AG09309 (cell line): ENCODE data around the gene CEACAM18.

ENCODE experiments used
- DNase-seq: peaks from one replicate; pipeline ENCODE4 v3.0.0-alpha.2; 2010; ENCODE audit warnings: low read depth
- H3K4me3 ChIP-seq: 2 replicates; pipeline ENCODE4 v1.5.1; 2011; ENCODE audit warnings: mild to moderate bottlenecking, low read depth, low read length, moderate library complexity; ENCODE audit not compliant: control insufficient read depth
- CTCF ChIP-seq: IDR thresholded peaks from 2 replicates; pipeline ENCODE4 v1.5.1; 2011; ENCODE audit warnings: mild to moderate bottlenecking, low read depth, low read length, inconsistent platforms; ENCODE audit not compliant: insufficient read depth, control insufficient read depth; ENCODE audit errors: missing control alignments

CEACAM18 gene

DNA sequence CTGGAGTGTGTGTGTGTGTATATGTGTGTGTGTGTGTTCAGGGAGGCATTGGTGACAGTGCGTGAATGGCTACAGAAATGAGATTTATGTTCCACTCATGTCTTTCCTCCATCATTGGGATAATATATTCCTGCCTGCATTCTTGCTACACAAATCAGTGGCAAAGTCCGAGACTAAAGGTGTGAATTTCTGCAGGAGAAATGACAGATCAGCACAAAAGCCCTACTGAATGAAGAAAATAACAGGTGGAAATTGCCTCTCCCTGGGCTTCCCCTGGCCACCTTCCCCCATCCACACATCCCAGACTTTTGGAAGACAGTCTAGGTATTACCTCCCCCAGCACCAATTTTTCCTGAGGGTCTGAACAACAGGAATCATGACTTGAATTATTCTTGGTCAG lies 43.0 kb downstream of the CEACAM18 start:
- no peak overlapping the region for H3K4me3 ChIP-seq
- no peak for TF ChIP-seq CTCF
- no peak for DNase-seq

GRCh38 chr19:51521781-51522180 lies 43.4 kb downstream of the CEACAM18 start:
- no peak overlapping the region for H3K4me3 ChIP-seq
- no peak for TF ChIP-seq CTCF
- no peak for DNase-seq

- no peak overlapping the region for H3K4me3 ChIP-seq
- no peak for TF ChIP-seq CTCF
- no peak for DNase-seq
Measured at GRCh38 chr19:51524666-51525264, 46.4 kb downstream of the CEACAM18 start.

GRCh38 chr19:51525651-51526050 lies 47.3 kb downstream of the CEACAM18 start:
- TF ChIP-seq CTCF: no peak
- DNase-seq: no peak
- H3K4me3 ChIP-seq: no peak overlapping the region

DNA sequence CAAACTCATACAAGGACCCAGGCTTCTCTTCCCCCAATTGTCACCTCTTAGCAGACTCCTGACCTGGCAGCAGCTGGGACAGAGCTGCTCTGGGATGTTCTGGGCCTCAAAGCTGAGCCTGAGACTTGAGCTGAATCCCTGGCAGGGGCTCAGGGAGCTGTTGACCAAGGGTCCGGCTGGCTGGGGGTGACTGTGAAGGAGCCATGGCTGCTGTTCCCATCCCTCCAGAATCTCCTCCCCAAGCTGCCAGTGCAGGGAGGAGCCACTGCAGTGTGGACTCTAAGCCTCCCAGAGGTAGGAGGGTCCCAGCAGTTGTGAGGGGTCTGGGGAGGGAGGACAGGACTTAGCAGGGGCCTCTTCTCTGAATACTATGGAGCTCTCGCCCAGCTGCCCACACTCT lies 51.0 kb downstream of the CEACAM18 start:
- no peak overlapping the region for H3K4me3 ChIP-seq
- no peak for DNase-seq
- TF ChIP-seq CTCF: no peak

DNA sequence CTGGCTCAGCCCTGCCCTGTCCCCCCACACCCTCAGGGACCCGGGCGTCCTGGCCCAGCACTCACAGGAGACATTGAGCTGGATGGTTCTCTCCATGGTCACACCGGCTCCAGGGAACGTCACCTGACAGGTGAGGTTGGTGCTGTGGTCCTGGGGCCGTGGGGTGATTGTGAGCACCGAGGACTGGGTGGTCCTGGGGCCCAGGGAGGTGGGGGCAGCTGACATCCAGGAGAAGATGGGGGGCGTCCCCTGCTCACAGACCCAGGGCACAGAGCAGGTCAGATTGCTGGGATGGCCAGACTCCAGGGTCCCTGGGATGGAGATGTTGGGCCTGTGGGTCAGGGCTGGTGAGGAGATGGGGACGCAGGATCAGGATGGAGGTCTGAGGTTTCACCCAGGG lies 52.3 kb downstream of the CEACAM18 start:
- TF ChIP-seq CTCF: no peak
- no peak overlapping the region for H3K4me3 ChIP-seq
- DNase-seq: no peak
